GM23248 (cell line): Measurements from ENCODE around the gene RAB39A.

Experiments used
- EZH2 ChIP-seq: fragments of 200-600 bp; sonication (generic); IDR thresholded peaks from 2 replicates; pipeline ENCODE4 v1.6.1; 2018; ENCODE audit warnings: antibody characterized with exemption, mild to moderate bottlenecking; ENCODE audit not compliant: insufficient read depth, poor library complexity, severe bottlenecking
- EZH2phosphoT487 ChIP-seq: fragments of 200-600 bp; sonication (generic); IDR thresholded peaks from 2 replicates; pipeline ENCODE4 v1.6.1; 2018; ENCODE audit warnings: antibody characterized with exemption, moderate library complexity, mild to moderate bottlenecking, low read depth; ENCODE audit not compliant: insufficient read depth

DNA sequence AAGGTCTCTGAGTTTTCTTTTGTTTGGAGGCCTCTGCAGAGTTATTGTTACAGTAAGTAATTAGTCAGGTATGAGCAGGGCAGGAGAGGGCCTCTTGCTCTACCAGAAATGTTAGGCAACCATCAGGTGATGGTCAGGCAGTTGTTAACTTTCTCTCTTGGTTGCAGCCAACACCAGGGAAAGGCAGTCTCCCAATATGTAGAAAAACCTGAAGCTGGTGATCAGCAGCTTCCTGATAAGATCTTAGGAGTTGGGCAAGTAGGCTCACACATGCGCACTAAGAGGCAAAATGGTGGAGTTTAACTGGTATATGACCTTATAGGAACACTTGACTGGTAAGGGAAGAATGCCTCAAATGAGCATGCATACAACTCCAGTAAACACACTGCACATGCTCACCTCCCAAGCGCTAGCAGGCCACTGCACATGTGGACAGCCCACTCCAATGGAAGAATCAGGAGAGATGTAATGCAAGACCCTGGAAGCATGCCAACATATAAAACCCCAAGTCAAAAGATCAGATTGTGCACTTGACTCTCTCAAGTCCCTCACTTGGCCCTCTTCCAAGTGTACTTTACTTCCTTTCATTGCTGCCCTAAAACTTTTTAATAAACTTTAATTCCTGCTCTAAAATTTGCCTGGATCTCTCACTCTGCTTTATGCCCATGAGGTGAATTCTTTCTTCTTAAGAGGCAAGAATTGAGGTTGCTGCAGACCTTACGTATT, 46.0 kb upstream of the RAB39A start:
- TF ChIP-seq EZH2 (no peak), EZH2phosphoT487 (no peak)
